Endothelial cell of umbilical vein (primary cell): Measurements from ENCODE around the gene SNX25. TPM values are rescaled to one million over a fixed set of nuclear protein-coding genes. Genes with fewer than 3 reads are reported as not detected.

ENCODE experiments used
- BruUV-seq: library from RNA; stranded (reverse); fragments of 400-500 nt; replicated peaks from 2 replicates; lab custom pipeline; 2021; lab: Mats Ljungman, UMichigan
- CTCF ChIA-PET: fragments of 300-600, 350-600 bp; sonication (Branson Sonifier 250); formaldehyde crosslinking; loops from one replicate; lab custom pipeline; 2021; ENCODE audit warnings: antibody characterized with exemption, inconsistent platforms; lab: Charles Lee
- POLR2A ChIA-PET: fragments of 300-600, 350-600 bp; sonication (Branson Sonifier 250); formaldehyde crosslinking; loops from one replicate; lab custom pipeline; 2021; ENCODE audit warnings: antibody characterized with exemption, inconsistent platforms; lab: Charles Lee
- DNase-seq: peaks from one replicate; pipeline ENCODE4 v3.0.0-alpha.2; 2011; ENCODE audit warnings: low read depth, low spot score
- FAIRE-seq: peaks from 2 replicates; lab custom pipeline; 2011; peaks lifted over from hg19 to GRCh38; lab: Jason Lieb, UNC
- H2AFZ ChIP-seq: 2 replicates; pipeline ENCODE4 v1.6.0; 2012; ENCODE audit warnings: low read depth, low read length, control low read depth, inconsistent platforms
- H3K27ac ChIP-seq: 2 replicates; pipeline ENCODE4 v1.5.1; 2011; ENCODE audit warnings: low read depth, mild to moderate bottlenecking, control low read depth, low read length, moderate library complexity; ENCODE audit not compliant: insufficient read depth
- H3K27me3 ChIP-seq, 2 experiments: 2 replicates each; pipeline versions ENCODE4 v1.6.0 to v1.6.1; 2011; ENCODE audit warnings: low read length in 2 of 2, mixed read lengths in 1 of 2; ENCODE audit not compliant: control insufficient read depth in 2 of 2, insufficient read depth in 2 of 2
- H3K36me3 ChIP-seq, 2 experiments: 2 replicates in 1 of 2; 3 replicates in 1 of 2; pipeline ENCODE4 v1.5.1; 2011; ENCODE audit warnings: low read length in 2 of 2, mild to moderate bottlenecking in 1 of 2, moderate library complexity in 1 of 2; ENCODE audit not compliant: control insufficient read depth in 2 of 2, insufficient read depth in 2 of 2; ENCODE audit errors: extremely low read depth in 1 of 2
- H3K4me1 ChIP-seq: 3 replicates; pipeline ENCODE4 v1.5.1; 2011; ENCODE audit warnings: mild to moderate bottlenecking, low read length; ENCODE audit not compliant: control insufficient read depth, insufficient read depth; ENCODE audit errors: extremely low read depth
- H3K4me2 ChIP-seq: 2 replicates; pipeline ENCODE4 v1.6.1; 2011; ENCODE audit warnings: low read length, control low read depth, mixed read lengths; ENCODE audit not compliant: insufficient read depth
- H3K4me3 ChIP-seq, 3 experiments: fragments of 200-600 bp in 1 of 3; sonication (generic), shearing (Covaris generic) in 1 of 3; replicated peaks in 1 of 3; 2 replicates each; pipeline ENCODE4 v1.5.1; 2011 to 2016; ENCODE audit warnings: control low read depth in 3 of 3, low read length in 3 of 3, mild to moderate bottlenecking in 2 of 3, inconsistent platforms in 1 of 3, low read depth in 1 of 3, moderate library complexity in 1 of 3; ENCODE audit not compliant: insufficient read depth in 1 of 3
- H3K79me2 ChIP-seq: 2 replicates; pipeline ENCODE4 v1.6.0; 2012; ENCODE audit warnings: low read length, inconsistent platforms; ENCODE audit not compliant: control insufficient read depth, insufficient read depth
- H3K9ac ChIP-seq: replicated peaks from 2 replicates; pipeline ENCODE3; 2011; ENCODE audit warnings: low read length, control low read depth; ENCODE audit not compliant: insufficient read depth; ENCODE audit errors: extremely low read depth
- H3K9me1 ChIP-seq: replicated peaks from 3 replicates; pipeline ENCODE4 v1.6.0; 2011; ENCODE audit warnings: mild to moderate bottlenecking, low read length; ENCODE audit not compliant: control insufficient read depth, insufficient read depth; ENCODE audit errors: extremely low read depth
- H3K9me3 ChIP-seq: replicated peaks from 2 replicates; pipeline ENCODE4 v1.5.1; 2012; ENCODE audit warnings: low read length, inconsistent platforms; ENCODE audit not compliant: control insufficient read depth, insufficient read depth
- H4K20me1 ChIP-seq: replicated peaks from 2 replicates; pipeline ENCODE3; 2011; ENCODE audit warnings: mild to moderate bottlenecking, low read length; ENCODE audit not compliant: control insufficient read depth, insufficient read depth; ENCODE audit errors: extremely low read depth
- EZH2 ChIP-seq: IDR thresholded peaks from 2 replicates; pipeline ENCODE4 v1.6.1; 2012; ENCODE audit warnings: borderline replicate concordance, low read depth, mild to moderate bottlenecking, moderate library complexity, low read length, inconsistent platforms; ENCODE audit not compliant: severe bottlenecking
- FOS ChIP-seq: IDR thresholded peaks from 2 replicates; pipeline ENCODE4 v1.6.1; 2011; ENCODE audit warnings: mild to moderate bottlenecking, low read length, moderate library complexity, borderline replicate concordance; ENCODE audit not compliant: insufficient read depth
- GATA2 ChIP-seq: IDR thresholded peaks from 2 replicates; pipeline ENCODE4 v1.7.0; 2011; ENCODE audit warnings: low read depth, mild to moderate bottlenecking, moderate library complexity, mixed read lengths, low read length; ENCODE audit not compliant: insufficient read length, insufficient read depth
- JUN ChIP-seq: IDR thresholded peaks from 2 replicates; pipeline ENCODE4 v1.6.1; 2011; ENCODE audit warnings: borderline replicate concordance, low read depth; ENCODE audit not compliant: insufficient read length, insufficient read depth
- MAX ChIP-seq: IDR thresholded peaks from 2 replicates; pipeline ENCODE4 v1.6.1; 2011; ENCODE audit not compliant: insufficient read depth, insufficient read length
- MYC ChIP-seq: IDR thresholded peaks from one replicate; pipeline ENCODE4 v1.6.1; 2011; ENCODE audit warnings: mild to moderate bottlenecking, low read depth, low read length
- POLR2A ChIP-seq: IDR thresholded peaks from 2 replicates; pipeline ENCODE4 v1.6.1; 2012; ENCODE audit warnings: low read depth, mild to moderate bottlenecking, control low read depth, low read length
- POLR2AphosphoS5 ChIP-seq: IDR thresholded peaks from 2 replicates; pipeline ENCODE4 v1.6.1; 2012; ENCODE audit warnings: low read depth, mild to moderate bottlenecking, control low read depth, low read length, moderate library complexity; ENCODE audit not compliant: insufficient read depth
- dilution Hi-C: fragments of 300-500 bp; cut with MboI; formaldehyde crosslinking; loops from one replicate; pipeline ENCODE4 v1.15.0; 2019; ENCODE audit warnings: low sequenced_read_pairs; ENCODE audit not compliant: extremely low pct_ligation_motif_present
- intact Hi-C: fragments of 100-400 bp; cut with micrococcal nuclease; formaldehyde crosslinking; loops from one replicate; pipeline ENCODE4 v1.10.0; 2022
- polyA plus RNA-seq, 4 experiments: library from polyadenylated mRNA; depleted of rRNA in 3 of 4; stranded (reverse) in 3 of 4; unstranded in 1 of 4; fragments of >200 nt; gene quantifications; 2 replicates each; pipeline versions ENCODE4 v1.2.1 to v1.2.3, GENCODE V29; 2011 to 2012; ENCODE audit warnings: missing spikeins in 1 of 4
- total RNA-seq: library from RNA; stranded (reverse); gene quantifications from 2 replicates; pipeline ENCODE4 v1.2.3, GENCODE V29; 2021
- TF ChIP-seq, protein P1 (sequence below), 2 donors: IDR thresholded peaks; 1 replicate in 1 of 2; 2 replicates in 1 of 2; pipeline ENCODE4 v1.5.1; 2011; ENCODE audit warnings: low read length in 2 of 2, mild to moderate bottlenecking in 2 of 2, moderate library complexity in 2 of 2, control low read depth in 1 of 2, inconsistent platforms in 1 of 2, low read depth in 1 of 2; ENCODE audit not compliant: insufficient read depth in 1 of 2; ENCODE audit errors: extremely low read depth in 1 of 2

SNX25 gene
- total and polyA plus RNA-seq, 2 donors (not counting 3 experiments of a cell fraction or from before 2014, with no cell fraction given), result 6.6 to 16.1 TPM

GRCh38 chr4:185378264-185378663 lies 168.9 kb downstream of the SNX25 start:
- Histone ChIP-seq H3K27ac (no peak overlapping the region), H2AFZ (no peak overlapping the region), H4K20me1 (no peaks in the 10 kb centered on the region), H3K4me3 (no peak overlapping the region), H3K4me2 (no peak overlapping the region), H3K9me3 (no peaks in the 10 kb centered on the region), H3K4me1 (peaks cover 12% of the 10 kb centered on the region), H3K27me3 (no peaks in the 10 kb centered on the region), H3K9me1 (no peaks in the 10 kb centered on the region), H3K9ac (no peak overlapping the region), H3K79me2 (no peaks in the 10 kb centered on the region), H3K36me3 (peaks cover 0 to 3% of the 10 kb centered on the region in 2 experiments)
- no peak for TF ChIP-seq MYC
- TF ChIP-seq, protein P1, sequence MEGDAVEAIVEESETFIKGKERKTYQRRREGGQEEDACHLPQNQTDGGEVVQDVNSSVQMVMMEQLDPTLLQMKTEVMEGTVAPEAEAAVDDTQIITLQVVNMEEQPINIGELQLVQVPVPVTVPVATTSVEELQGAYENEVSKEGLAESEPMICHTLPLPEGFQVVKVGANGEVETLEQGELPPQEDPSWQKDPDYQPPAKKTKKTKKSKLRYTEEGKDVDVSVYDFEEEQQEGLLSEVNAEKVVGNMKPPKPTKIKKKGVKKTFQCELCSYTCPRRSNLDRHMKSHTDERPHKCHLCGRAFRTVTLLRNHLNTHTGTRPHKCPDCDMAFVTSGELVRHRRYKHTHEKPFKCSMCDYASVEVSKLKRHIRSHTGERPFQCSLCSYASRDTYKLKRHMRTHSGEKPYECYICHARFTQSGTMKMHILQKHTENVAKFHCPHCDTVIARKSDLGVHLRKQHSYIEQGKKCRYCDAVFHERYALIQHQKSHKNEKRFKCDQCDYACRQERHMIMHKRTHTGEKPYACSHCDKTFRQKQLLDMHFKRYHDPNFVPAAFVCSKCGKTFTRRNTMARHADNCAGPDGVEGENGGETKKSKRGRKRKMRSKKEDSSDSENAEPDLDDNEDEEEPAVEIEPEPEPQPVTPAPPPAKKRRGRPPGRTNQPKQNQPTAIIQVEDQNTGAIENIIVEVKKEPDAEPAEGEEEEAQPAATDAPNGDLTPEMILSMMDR (IDR thresholded peaks at IDR 0.05; ENCODE audit: extremely low read depth in 1 of 2, insufficient read depth in 1 of 2, low read depth in 1 of 2, low read length in 2 of 2), result no peak
- TF ChIP-seq MAX, result no peak
- TF ChIP-seq FOS, result no peak
- no peak for TF ChIP-seq POLR2A
- TF ChIP-seq GATA2, result no peak
- no peak for TF ChIP-seq POLR2AphosphoS5
- TF ChIP-seq EZH2, result no peak
- TF ChIP-seq JUN, result no peak
- no peak for DNase-seq
- POLR2A ChIA-PET, result no interaction called here
- no TSS peak for BruUV-seq
- no peak for FAIRE-seq
- CTCF ChIA-PET, result no interaction called here
- intact Hi-C loops, result no loop called here
- dilution Hi-C loops, result loop anchor here (25.0 kb wide), 1 partner anchor 91 kb away; no protein-coding TSS in a partner anchor
